GM23338 (cell line): Measurements from ENCODE around the gene GRIK4. TPM values are rescaled to one million over a fixed set of nuclear protein-coding genes. Genes with fewer than 3 reads are reported as not detected.

Source experiments
- ATAC-seq: fragments of 200-7000 bp; cut with Tn5 transposase; 3 replicates; pipeline ENCODE4 v1.9.1; 2020
- DNase-seq: peaks from one replicate; pipeline ENCODE4 v3.0.0-alpha.2; 2015; ENCODE audit warnings: low spot score
- H2AFZ ChIP-seq: fragments of 200-600 bp; sonication (generic); 2 replicates; pipeline ENCODE4 v1.8.0; 2016; ENCODE audit warnings: antibody characterized with exemption, mild to moderate bottlenecking, moderate library complexity
- H3F3A ChIP-seq: fragments of 200-600 bp; sonication (generic); replicated peaks from 2 replicates; pipeline ENCODE4 v1.8.0; 2017; ENCODE audit warnings: antibody characterized with exemption, mixed run types, low read depth
- H3K27ac ChIP-seq: fragments of 200-600 bp; sonication (generic); 2 replicates; pipeline ENCODE4 v1.6.1; 2016; ENCODE audit warnings: low read depth
- H3K27me3 ChIP-seq: fragments of 200-600 bp; sonication (generic); 2 replicates; pipeline ENCODE4 v1.8.0; 2016; ENCODE audit warnings: mild to moderate bottlenecking, mixed run types, moderate library complexity; ENCODE audit not compliant: insufficient read depth
- H3K36me3 ChIP-seq: fragments of 200-600 bp; sonication (generic); 2 replicates; pipeline ENCODE4 v1.8.0; 2016; ENCODE audit warnings: mild to moderate bottlenecking; ENCODE audit not compliant: insufficient read depth
- H3K4me1 ChIP-seq: fragments of 200-600 bp; sonication (generic); 2 replicates; pipeline ENCODE4 v1.8.0; 2016; ENCODE audit warnings: mild to moderate bottlenecking, moderate library complexity; ENCODE audit not compliant: insufficient read depth
- H3K4me2 ChIP-seq: fragments of 200-600 bp; sonication (generic); 2 replicates; pipeline ENCODE4 v1.7.1; 2017; ENCODE audit warnings: mixed run types
- H3K4me3 ChIP-seq: fragments of 200-600 bp; sonication (generic); 2 replicates; pipeline ENCODE4 v1.6.1; 2016; ENCODE audit warnings: mixed run types
- H3K79me2 ChIP-seq: fragments of 200-600 bp; sonication (generic); replicated peaks from 2 replicates; pipeline ENCODE4 v1.8.0; 2017; ENCODE audit warnings: mild to moderate bottlenecking; ENCODE audit not compliant: insufficient read depth
- H3K9me2 ChIP-seq: fragments of 200-600 bp; sonication (generic); 2 replicates; pipeline ENCODE4 v1.8.0; 2017; ENCODE audit not compliant: insufficient read depth
- H4K20me1 ChIP-seq: fragments of 200-600 bp; sonication (generic); replicated peaks from 2 replicates; pipeline ENCODE4 v1.8.0; 2017; ENCODE audit warnings: mild to moderate bottlenecking; ENCODE audit not compliant: insufficient read depth
- H3K27ac Mint-ChIP-seq: 2 replicates; pipeline ENCODE4 v1.8.0; 2020; ENCODE audit warnings: inconsistent platforms, mild to moderate bottlenecking, moderate library complexity, mixed read lengths
- H3K27me3 Mint-ChIP-seq: 3 replicates; pipeline ENCODE4 v1.8.0; 2022; ENCODE audit warnings: low read depth, mild to moderate bottlenecking, moderate library complexity, mixed read lengths, inconsistent platforms; ENCODE audit not compliant: insufficient read depth, poor library complexity
- H3K36me3 Mint-ChIP-seq: 3 replicates; pipeline ENCODE4 v1.8.0; 2021; ENCODE audit warnings: low read depth, mild to moderate bottlenecking, inconsistent platforms, moderate library complexity, mixed read lengths
- H3K4me1 Mint-ChIP-seq: 3 replicates; pipeline ENCODE4 v1.8.0; 2020; ENCODE audit warnings: mild to moderate bottlenecking, inconsistent platforms, mixed read lengths
- H3K4me3 Mint-ChIP-seq: 3 replicates; pipeline ENCODE4 v1.8.0; 2021; ENCODE audit warnings: moderate library complexity, mild to moderate bottlenecking, inconsistent platforms, mixed read lengths
- H3K9me3 Mint-ChIP-seq: 3 replicates; pipeline ENCODE4 v1.8.0; 2020; ENCODE audit warnings: moderate library complexity, mild to moderate bottlenecking, inconsistent platforms, mixed read lengths
- CREB1 ChIP-seq: fragments of 250-450 bp; sonication (Bioruptor Pico); IDR thresholded peaks from 2 replicates; pipeline ENCODE4 v1.5.0; 2020; ENCODE audit warnings: low read depth, mild to moderate bottlenecking, moderate library complexity
- EZH2 ChIP-seq: fragments of 200-600 bp; sonication (generic); IDR thresholded peaks from one replicate; pipeline ENCODE4 v1.8.0; 2017; ENCODE audit warnings: antibody characterized with exemption, mild to moderate bottlenecking, low read depth; ENCODE audit not compliant: unreplicated experiment
- EZH2phosphoT487 ChIP-seq: fragments of 200-600 bp; sonication (generic); IDR thresholded peaks from one replicate; pipeline ENCODE4 v1.8.1; 2018; ENCODE audit warnings: antibody characterized with exemption; ENCODE audit not compliant: unreplicated experiment
- JUNB ChIP-seq: IDR thresholded peaks from one replicate; pipeline ENCODE4 v1.6.1; 2016; ENCODE audit warnings: antibody characterized with exemption; ENCODE audit not compliant: unreplicated experiment
- NANOG ChIP-seq: IDR thresholded peaks from 2 replicates; pipeline ENCODE4 v1.6.1; 2016; ENCODE audit warnings: antibody characterized with exemption, borderline replicate concordance
- POLR2AphosphoS5 ChIP-seq: IDR thresholded peaks from 2 replicates; pipeline ENCODE4 v1.6.1; 2016; ENCODE audit warnings: antibody characterized with exemption, low read depth
- STAT1 ChIP-seq: IDR thresholded peaks from one replicate; pipeline ENCODE4 v1.6.1; 2016; ENCODE audit warnings: antibody characterized with exemption; ENCODE audit not compliant: unreplicated experiment
- ZNF114 ChIP-seq: fragments of 250-450 bp; sonication (Bioruptor Pico); IDR thresholded peaks from 2 replicates; pipeline ENCODE4 v1.5.0; 2020; ENCODE audit warnings: mild to moderate bottlenecking, moderate library complexity
- ZNF331 ChIP-seq: fragments of 250-450 bp; sonication (Bioruptor Pico); IDR thresholded peaks from 2 replicates; pipeline ENCODE4 v1.5.0; 2020; ENCODE audit warnings: low read depth, mild to moderate bottlenecking, moderate library complexity
- ZNF462 ChIP-seq: fragments of 250-450 bp; sonication (Bioruptor Pico); IDR thresholded peaks from 2 replicates; pipeline ENCODE4 v1.5.0; 2020; ENCODE audit warnings: mild to moderate bottlenecking, moderate library complexity
- polyA plus RNA-seq: library from polyadenylated mRNA; unstranded; fragments of >200 nt; fragmentation: Nextera tagmentation; extraction: Ambion mirVana; gene quantifications from 2 replicates; pipeline ENCODE4 v1.2.1, GENCODE V29; 2016
- total RNA-seq: library from RNA; depleted of rRNA; stranded (reverse); fragments of >200 nt; shearing (Covaris generic); gene quantifications from 2 replicates; pipeline ENCODE4 v1.2.3, GENCODE V29; 2014
- TF ChIP-seq, protein P1 (sequence below): IDR thresholded peaks from 2 replicates; pipeline ENCODE4 v1.6.1; 2016; ENCODE audit warnings: antibody characterized with exemption
- TF ChIP-seq, protein P2 (sequence below): IDR thresholded peaks from one replicate; pipeline ENCODE4 v1.6.1; 2018; ENCODE audit warnings: antibody characterized with exemption; ENCODE audit not compliant: unreplicated experiment
- TF ChIP-seq, protein P3 (sequence below), 2 experiments: fragments of 200-600 bp in 1 of 2; sonication (generic) in 1 of 2; conservative IDR thresholded peaks; 2 replicates each; pipeline versions ENCODE4 v1.5.1 to v1.6.1; 2016 to 2017; ENCODE audit warnings: antibody characterized with exemption in 2 of 2, low read depth in 2 of 2, mild to moderate bottlenecking in 2 of 2, moderate library complexity in 1 of 2

Gene GRIK4
- total and polyA plus RNA-seq, 2 experiments from 2014 or later = 0.63 to 2.2 TPM

DNA sequence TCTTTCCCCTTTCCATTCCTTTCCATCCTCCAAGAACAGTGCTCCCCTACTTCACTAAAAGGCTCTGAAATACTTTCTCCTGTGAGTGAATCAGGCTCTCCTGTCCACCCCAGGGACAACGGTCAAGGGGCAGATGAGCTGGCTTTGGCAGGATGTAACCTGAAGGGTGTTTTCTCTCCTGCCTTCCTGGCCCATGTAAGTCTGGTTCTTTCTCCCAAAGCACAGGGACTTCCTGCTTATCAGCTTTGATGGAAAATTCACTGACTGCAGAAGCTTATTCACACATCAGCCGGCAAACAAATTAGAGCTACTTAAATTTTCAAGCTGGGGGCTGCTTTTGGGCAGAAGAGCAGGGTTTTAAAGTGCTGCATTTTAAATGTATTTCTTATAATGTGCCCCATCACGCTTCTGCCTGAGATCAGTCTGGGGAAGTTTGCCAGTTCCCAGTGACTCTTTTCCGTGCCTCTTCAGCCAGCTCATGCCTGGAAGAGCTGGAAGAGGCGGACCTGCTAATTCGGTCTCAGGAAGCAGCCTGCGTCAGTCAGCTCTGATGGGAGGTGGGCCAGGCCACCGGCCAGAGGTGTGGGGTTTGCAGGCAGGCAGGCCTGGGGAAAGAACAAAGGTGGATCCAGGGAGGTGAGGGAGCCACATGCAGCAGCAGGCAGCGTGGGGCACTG lies 372.0 kb downstream of the GRIK4 start:
- ATAC-seq = peak; percentile 63
- no peak overlapping the region for H3K27ac Mint-ChIP-seq
- no peak overlapping the region for H3K4me2 ChIP-seq

More for the DNA sequence above, 372.0 kb downstream of the GRIK4 start:
- Histone ChIP-seq H3K4me1 (no peaks in the 10 kb centered on the region), H3K27ac (no peak overlapping the region), H4K20me1 (no peaks in the 10 kb centered on the region), H2AFZ (no peak overlapping the region), H3K79me2 (no peaks in the 10 kb centered on the region), H3K27me3 (no peaks in the 10 kb centered on the region), H3K9me2 (no peaks in the 10 kb centered on the region), H3K36me3 (no peaks in the 10 kb centered on the region), H3K4me3 (no peak overlapping the region), H3F3A (no peaks in the 10 kb centered on the region)
- no peaks in the 10 kb centered on the region for H3K36me3 Mint-ChIP-seq
- DNase-seq = no peak
- TF ChIP-seq CREB1 (CRISPR knock-in tag) (no peak), EZH2 (no peak), NANOG (no peak), POLR2AphosphoS5 (no peak), JUNB (no peak), ZNF331 (CRISPR knock-in tag) (no peak), STAT1 (no peak), EZH2phosphoT487 (no peak), ZNF462 (CRISPR knock-in tag) (no peak), ZNF114 (CRISPR knock-in tag) (no peak)
- TF ChIP-seq, protein P1, sequence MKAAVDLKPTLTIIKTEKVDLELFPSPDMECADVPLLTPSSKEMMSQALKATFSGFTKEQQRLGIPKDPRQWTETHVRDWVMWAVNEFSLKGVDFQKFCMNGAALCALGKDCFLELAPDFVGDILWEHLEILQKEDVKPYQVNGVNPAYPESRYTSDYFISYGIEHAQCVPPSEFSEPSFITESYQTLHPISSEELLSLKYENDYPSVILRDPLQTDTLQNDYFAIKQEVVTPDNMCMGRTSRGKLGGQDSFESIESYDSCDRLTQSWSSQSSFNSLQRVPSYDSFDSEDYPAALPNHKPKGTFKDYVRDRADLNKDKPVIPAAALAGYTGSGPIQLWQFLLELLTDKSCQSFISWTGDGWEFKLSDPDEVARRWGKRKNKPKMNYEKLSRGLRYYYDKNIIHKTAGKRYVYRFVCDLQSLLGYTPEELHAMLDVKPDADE = no peak
- TF ChIP-seq, protein P2, sequence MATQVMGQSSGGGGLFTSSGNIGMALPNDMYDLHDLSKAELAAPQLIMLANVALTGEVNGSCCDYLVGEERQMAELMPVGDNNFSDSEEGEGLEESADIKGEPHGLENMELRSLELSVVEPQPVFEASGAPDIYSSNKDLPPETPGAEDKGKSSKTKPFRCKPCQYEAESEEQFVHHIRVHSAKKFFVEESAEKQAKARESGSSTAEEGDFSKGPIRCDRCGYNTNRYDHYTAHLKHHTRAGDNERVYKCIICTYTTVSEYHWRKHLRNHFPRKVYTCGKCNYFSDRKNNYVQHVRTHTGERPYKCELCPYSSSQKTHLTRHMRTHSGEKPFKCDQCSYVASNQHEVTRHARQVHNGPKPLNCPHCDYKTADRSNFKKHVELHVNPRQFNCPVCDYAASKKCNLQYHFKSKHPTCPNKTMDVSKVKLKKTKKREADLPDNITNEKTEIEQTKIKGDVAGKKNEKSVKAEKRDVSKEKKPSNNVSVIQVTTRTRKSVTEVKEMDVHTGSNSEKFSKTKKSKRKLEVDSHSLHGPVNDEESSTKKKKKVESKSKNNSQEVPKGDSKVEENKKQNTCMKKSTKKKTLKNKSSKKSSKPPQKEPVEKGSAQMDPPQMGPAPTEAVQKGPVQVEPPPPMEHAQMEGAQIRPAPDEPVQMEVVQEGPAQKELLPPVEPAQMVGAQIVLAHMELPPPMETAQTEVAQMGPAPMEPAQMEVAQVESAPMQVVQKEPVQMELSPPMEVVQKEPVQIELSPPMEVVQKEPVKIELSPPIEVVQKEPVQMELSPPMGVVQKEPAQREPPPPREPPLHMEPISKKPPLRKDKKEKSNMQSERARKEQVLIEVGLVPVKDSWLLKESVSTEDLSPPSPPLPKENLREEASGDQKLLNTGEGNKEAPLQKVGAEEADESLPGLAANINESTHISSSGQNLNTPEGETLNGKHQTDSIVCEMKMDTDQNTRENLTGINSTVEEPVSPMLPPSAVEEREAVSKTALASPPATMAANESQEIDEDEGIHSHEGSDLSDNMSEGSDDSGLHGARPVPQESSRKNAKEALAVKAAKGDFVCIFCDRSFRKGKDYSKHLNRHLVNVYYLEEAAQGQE = no peak
- TF ChIP-seq, protein P3, sequence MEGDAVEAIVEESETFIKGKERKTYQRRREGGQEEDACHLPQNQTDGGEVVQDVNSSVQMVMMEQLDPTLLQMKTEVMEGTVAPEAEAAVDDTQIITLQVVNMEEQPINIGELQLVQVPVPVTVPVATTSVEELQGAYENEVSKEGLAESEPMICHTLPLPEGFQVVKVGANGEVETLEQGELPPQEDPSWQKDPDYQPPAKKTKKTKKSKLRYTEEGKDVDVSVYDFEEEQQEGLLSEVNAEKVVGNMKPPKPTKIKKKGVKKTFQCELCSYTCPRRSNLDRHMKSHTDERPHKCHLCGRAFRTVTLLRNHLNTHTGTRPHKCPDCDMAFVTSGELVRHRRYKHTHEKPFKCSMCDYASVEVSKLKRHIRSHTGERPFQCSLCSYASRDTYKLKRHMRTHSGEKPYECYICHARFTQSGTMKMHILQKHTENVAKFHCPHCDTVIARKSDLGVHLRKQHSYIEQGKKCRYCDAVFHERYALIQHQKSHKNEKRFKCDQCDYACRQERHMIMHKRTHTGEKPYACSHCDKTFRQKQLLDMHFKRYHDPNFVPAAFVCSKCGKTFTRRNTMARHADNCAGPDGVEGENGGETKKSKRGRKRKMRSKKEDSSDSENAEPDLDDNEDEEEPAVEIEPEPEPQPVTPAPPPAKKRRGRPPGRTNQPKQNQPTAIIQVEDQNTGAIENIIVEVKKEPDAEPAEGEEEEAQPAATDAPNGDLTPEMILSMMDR (conservative IDR thresholded peaks at IDR 0.05; ENCODE audit: low read depth in 2 of 2) = no peak
- no peaks in the 10 kb centered on the region for H3K9me3 Mint-ChIP-seq
- H3K27me3 Mint-ChIP-seq = peaks cover 7% of the 10 kb centered on the region
- no peak overlapping the region for H3K4me3 Mint-ChIP-seq
- peaks cover 14% of the 10 kb centered on the region; the same call in 2 of the 3 replicates for H3K4me1 Mint-ChIP-seq
